Stomach (tissue), 9 donors: Measurements from ENCODE around the gene ANKRD31. TPM values are rescaled to one million over a fixed set of nuclear protein-coding genes. Genes with fewer than 3 reads are reported as not detected.
"Not testable (repeated sequence)": the region's sequence is repeated elsewhere in the genome, so short reads cannot be mapped to it uniquely, and the experiment has no call there.

Experiments used
- DNase-seq, 2 donors: peaks; one replicate each; pipeline versions ENCODE4 v3.0.0 to v3.0.0-alpha.2; 2013 to 2019
- H3K27ac ChIP-seq, 5 donors: fragments of 200-600 bp in 4 of 5; sonication (generic) in 4 of 5; one replicate each; pipeline ENCODE4 v1.5.1; 2013 to 2019; ENCODE audit warnings: mild to moderate bottlenecking in 1 of 5, moderate library complexity in 1 of 5
- H3K27me3 ChIP-seq, 3 donors: fragments of 200-600 bp; sonication (generic); one replicate each; pipeline ENCODE4 v1.5.1; 2017 to 2019; ENCODE audit warnings: mixed run types in 1 of 3
- H3K36me3 ChIP-seq, 4 donors: fragments of 200-600 bp; sonication (generic); 1 replicate in 3 of 4; 2 replicates in 1 of 4; pipeline ENCODE4 v1.5.1; 2016 to 2019
- H3K4me1 ChIP-seq, 4 donors: fragments of 200-600 bp; sonication (generic); one replicate each; pipeline ENCODE4 v1.5.1; 2016 to 2019
- H3K4me3 ChIP-seq, 4 donors: fragments of 200-600 bp; sonication (generic) in 3 of 4; one replicate each; pipeline ENCODE4 v1.5.1; 2016 to 2019; ENCODE audit warnings: mild to moderate bottlenecking in 1 of 4
- H3K9me3 ChIP-seq, 4 donors: fragments of 200-600 bp; sonication (generic); one replicate each; pipeline ENCODE4 v1.5.1; 2016 to 2019
- CTCF ChIP-seq, 7 experiments: fragments of 450-650 bp in 4 of 7; fragments of 200-600 bp in 3 of 7; sonication (generic) in 3 of 7; IDR thresholded peaks; one replicate each; pipeline ENCODE4 v1.5.1; 2016 to 2019; ENCODE audit warnings: antibody characterized with exemption in 7 of 7, control low read depth in 2 of 7, mild to moderate bottlenecking in 1 of 7
- EP300 ChIP-seq: sonication (generic); formaldehyde crosslinking; IDR thresholded peaks from one replicate; pipeline ENCODE4 v1.6.1; 2017; ENCODE audit warnings: antibody characterized with exemption
- POLR2A ChIP-seq, 4 donors: fragments of 450-650 bp; IDR thresholded peaks; one replicate each; pipeline ENCODE4 v1.6.1; 2016; ENCODE audit warnings: antibody characterized with exemption in 4 of 4, control low read depth in 2 of 4, mild to moderate bottlenecking in 1 of 4, moderate library complexity in 1 of 4
- POLR2AphosphoS5 ChIP-seq, 3 donors: sonication (generic); formaldehyde crosslinking; IDR thresholded peaks; one replicate each; pipeline ENCODE4 v1.6.1; 2016; ENCODE audit warnings: antibody characterized with exemption in 3 of 3
- WGBS, 5 donors: extraction: QIAGEN DNeasy Blood & Tissue Kit in 3 of 5; methylation state at CpG; one replicate each; pipeline versions ENCODE4 v1.1.5 to v1.1.7; 2013 to 2018; 5-methylcytosine and 5-hydroxymethylcytosine counted together
- intact Hi-C: fragments of 100-400 bp; cut with DNase I; formaldehyde crosslinking; loops from one replicate; pipeline ENCODE4 v1.15.1; 2023; ENCODE audit warnings: low total_unique reads
- polyA plus RNA-seq, 3 donors: library from polyadenylated mRNA; stranded (reverse); fragments of 200-250 nt; gene quantifications; one replicate each; pipeline ENCODE4 v1.2.3, GENCODE V29; 2013
- total RNA-seq, 5 donors: library from RNA; depleted of rRNA; stranded (reverse); fragments of >200 nt; gene quantifications; one replicate each; pipeline versions ENCODE4 v1.1.0 to v1.2.3, GENCODE V29; 2014 to 2016
- donor health status: healthy with polysubstance abuse.
- donor health status: Bipolar disorder and iron deficiency.
- donor health status: healthy.

The ANKRD31 gene
- total and polyA plus RNA-seq, 8 donors: 0.08 to 1.1 (median 0.14) TPM; not detected in 5

- H3K27ac ChIP-seq: no peak overlapping the region
- no peaks in the 10 kb centered on the region for H3K9me3 ChIP-seq
- no peak for DNase-seq
- no peaks in the 10 kb centered on the region for H3K27me3 ChIP-seq
- H3K36me3 ChIP-seq: no peaks in the 10 kb centered on the region
- TF ChIP-seq EP300 (no peak), POLR2AphosphoS5 (IDR thresholded peaks at IDR 0.05) (no peak), POLR2A (IDR thresholded peaks at IDR 0.05) (no peak), CTCF (IDR thresholded peaks at IDR 0.05) (no peak)
- H3K4me3 ChIP-seq: no peak overlapping the region
- no peaks in the 10 kb centered on the region for H3K4me1 ChIP-seq
- intact Hi-C loops: no loop called here
Observed at GRCh38 chr5:75225506-75225905, 11.2 kb downstream of the ANKRD31 start.

GRCh38 chr5:75220787-75221186 is 15.9 kb downstream of the ANKRD31 start:
- H3K27ac ChIP-seq, DNase-seq, H3K36me3 ChIP-seq, H3K4me3 ChIP-seq, H3K4me1 ChIP-seq, H3K27me3 ChIP-seq, intact Hi-C loops: not testable (repeated sequence)
- peaks cover 0 to 17% (median 12%) of the 10 kb centered on the region in 4 donors for H3K9me3 ChIP-seq
- WGBS, 5 donors: 75 to 88% (median 81%) methylated on average over 2 of the region's 2 CpGs

GRCh38 chr5:75214928-75215327 is 21.8 kb downstream of the ANKRD31 start:
- TF ChIP-seq POLR2A (IDR thresholded peaks at IDR 0.05) (no peak), CTCF (IDR thresholded peaks at IDR 0.05) (no peak), POLR2AphosphoS5 (IDR thresholded peaks at IDR 0.05) (no peak), EP300 (no peak)
- peak in 1 of 2 donors; percentile 8 for DNase-seq
- WGBS, 5 donors: 64 to 81% (median 75%) methylated on average over 4 of the region's 4 CpGs
- Histone ChIP-seq H3K27me3 (no peaks in the 10 kb centered on the region), H3K27ac (no peak overlapping the region), H3K9me3 (peaks cover 0 to 17% (median 10%) of the 10 kb centered on the region in 4 donors), H3K4me3 (no peak overlapping the region), H3K4me1 (no peaks in the 10 kb centered on the region), H3K36me3 (no peaks in the 10 kb centered on the region)
- intact Hi-C loops: no loop called here

- peaks cover 0 to 17% (median 10%) of the 10 kb centered on the region in 4 donors for H3K9me3 ChIP-seq
- TF ChIP-seq POLR2AphosphoS5 (IDR thresholded peaks at IDR 0.05): no peak
- no peak for TF ChIP-seq POLR2A (IDR thresholded peaks at IDR 0.05)
- no peak for TF ChIP-seq CTCF (IDR thresholded peaks at IDR 0.05)
- no peak for TF ChIP-seq EP300
- DNase-seq: no peak
- H3K27ac ChIP-seq: no peak overlapping the region
- H3K36me3 ChIP-seq: no peaks in the 10 kb centered on the region
- no peak overlapping the region for H3K4me3 ChIP-seq
- no peaks in the 10 kb centered on the region for H3K27me3 ChIP-seq
- H3K4me1 ChIP-seq: no peaks in the 10 kb centered on the region
- intact Hi-C loops: no loop called here
- WGBS, 5 donors: 68 to 88% (median 85%) methylated on average over 2 of the region's 2 CpGs
Observed at GRCh38 chr5:75214409-75214808, 22.3 kb downstream of the ANKRD31 start.

GRCh38 chr5:75203604-75204003 is 33.1 kb downstream of the ANKRD31 start:
- TF ChIP-seq POLR2A (IDR thresholded peaks at IDR 0.05) (no peak), CTCF (IDR thresholded peaks at IDR 0.05) (no peak), EP300 (no peak), POLR2AphosphoS5 (IDR thresholded peaks at IDR 0.05) (no peak)
- DNase-seq: no peak
- intact Hi-C loops: no loop called here
- no peaks in the 10 kb centered on the region for H3K27me3 ChIP-seq
- H3K4me1 ChIP-seq: peaks cover 0 to 19% (median 5%) of the 10 kb centered on the region in 4 donors
- H3K9me3 ChIP-seq: no peaks in the 10 kb centered on the region
- H3K4me3 ChIP-seq: no peak overlapping the region
- H3K27ac ChIP-seq: no peak overlapping the region
- WGBS, 5 donors: 80 to 96% (median 93%) methylated on average over 3 of the region's 3 CpGs
- H3K36me3 ChIP-seq: no peaks in the 10 kb centered on the region
